Activated naive CD4-positive, alpha-beta T cell treated with anti-CD3 and anti-CD28 coated beads for 36 hours (primary cell): ENCODE measurements around the gene USP36. TPM values are rescaled to one million over a fixed set of nuclear protein-coding genes. Genes with fewer than 3 reads are reported as not detected.
"Not testable (repeated sequence)": the region's sequence is repeated elsewhere in the genome, so short reads cannot be mapped to it uniquely, and the experiment has no call there.

Source experiments
- CTCF ChIA-PET: fragments of 350-600 bp; sonication (Branson Sonifier 250); formaldehyde crosslinking; loops from one replicate; lab custom pipeline; 2021; ENCODE audit warnings: antibody characterized with exemption; lab: Charles Lee
- DNase-seq: peaks from one replicate; pipeline ENCODE4 v3.0.0-alpha.2; 2020
- H3K27ac Mint-ChIP-seq: one replicate; pipeline ENCODE4 v1.8.0; 2021; ENCODE audit warnings: mild to moderate bottlenecking, mixed read lengths
- H3K27me3 Mint-ChIP-seq: one replicate; pipeline ENCODE4 v1.8.0; 2021; ENCODE audit warnings: low read depth, mixed read lengths
- H3K36me3 Mint-ChIP-seq: one replicate; pipeline ENCODE4 v1.8.0; 2021; ENCODE audit warnings: low read depth, mixed read lengths
- H3K4me1 Mint-ChIP-seq: one replicate; pipeline ENCODE4 v1.8.0; 2021; ENCODE audit warnings: low read depth, mixed read lengths
- H3K4me3 Mint-ChIP-seq: one replicate; pipeline ENCODE4 v1.8.0; 2021; ENCODE audit warnings: mild to moderate bottlenecking, moderate library complexity, mixed read lengths
- H3K9me3 Mint-ChIP-seq: one replicate; pipeline ENCODE4 v1.8.0; 2021; ENCODE audit warnings: mixed read lengths
- intact Hi-C: fragments of 100-400 bp; cut with micrococcal nuclease; formaldehyde crosslinking; loops from one replicate; pipeline ENCODE4 v1.15.1; 2023
- total RNA-seq, 2 experiments: library from RNA; stranded (reverse); gene quantifications; one replicate each; pipeline ENCODE4 v1.2.3, GENCODE V29; 2021

USP36 gene
- 10 to 100 TPM; 65.3 to 68.7 TPM for total RNA-seq

GRCh38 chr17:78840780-78841611 lies at the start of gene USP36:
TSS of gene USP36 (minus strand) at chr17:78840814. CDS start at chr17:78836363, 4,451 bp downstream.
- H3K27me3 Mint-ChIP-seq: no peaks in the 10 kb centered on the region
- peak within 1 kb of the TSS; percentile 96 for H3K4me3 Mint-ChIP-seq
- intact Hi-C loops: loop anchor here (1.0 to 5.0 kb wide), 6 partner anchors 22 to 714 kb away; partner anchors contain the start of genes CYTH1, SOCS3 and TMC6
- peaks cover 44% of the 10 kb centered on the region for H3K4me1 Mint-ChIP-seq
- no peaks in the 10 kb centered on the region for H3K9me3 Mint-ChIP-seq
- peaks cover 27% of the 10 kb centered on the region for H3K36me3 Mint-ChIP-seq
- DNase-seq: peak; percentile 100
- CTCF ChIA-PET: interaction anchor here (0.6 to 1.2 kb wide), 3 partner anchors 22 to 141 kb away, joined by 3 to 4 read pairs (median 3); no protein-coding TSS in a partner anchor
- peak within 1 kb of the TSS; percentile 93 for H3K27ac Mint-ChIP-seq

- H3K36me3 Mint-ChIP-seq, H3K27ac Mint-ChIP-seq, H3K4me3 Mint-ChIP-seq, intact Hi-C loops, H3K9me3 Mint-ChIP-seq, DNase-seq, H3K27me3 Mint-ChIP-seq: not testable (repeated sequence)
- CTCF ChIA-PET: interaction anchor here (0.6 to 2.1 kb wide), 3 partner anchors 24 to 81 kb away, joined by 3 to 11 read pairs (median 7); no protein-coding TSS in a partner anchor
- H3K4me1 Mint-ChIP-seq: peaks cover 30% of the 10 kb centered on the region
These were observed 49.5 kb upstream of the USP36 start for GRCh38 chr17:78890096-78890495.

GRCh38 chr17:78889531-78889930 lies 48.9 kb upstream of the USP36 start:
- Mint-ChIP-seq H3K27ac (no peak overlapping the region), H3K27me3 (no peaks in the 10 kb centered on the region)

GRCh38 chr17:78888941-78889518 lies 48.4 kb upstream of the USP36 start:
- Mint-ChIP-seq H3K4me1 (peaks cover 30% of the 10 kb centered on the region), H3K36me3 (no peaks in the 10 kb centered on the region), H3K27ac (no peak overlapping the region), H3K4me3 (no peak overlapping the region), H3K27me3 (no peaks in the 10 kb centered on the region), H3K9me3 (no peaks in the 10 kb centered on the region)
- no peak for DNase-seq
- intact Hi-C loops: no loop called here
- CTCF ChIA-PET: interaction anchor here (0.6 to 1.5 kb wide), 2 partner anchors 23 to 97 kb away, joined by 3 to 4 read pairs; no protein-coding TSS in a partner anchor

More at GRCh38 chr17:78889531-78889930, 48.9 kb upstream of the USP36 start:
- Mint-ChIP-seq H3K4me3 (no peak overlapping the region), H3K4me1 (peaks cover 30% of the 10 kb centered on the region), H3K36me3 (no peaks in the 10 kb centered on the region), H3K9me3 (no peaks in the 10 kb centered on the region)
- DNase-seq: peak; percentile 49
- intact Hi-C loops: no loop called here
- CTCF ChIA-PET: interaction anchor here (0.6 to 2.1 kb wide), 3 partner anchors 24 to 96 kb away, joined by 3 to 11 read pairs (median 4); no protein-coding TSS in a partner anchor

GRCh38 chr17:78886954-78887353 lies 46.3 kb upstream of the USP36 start:
- intact Hi-C loops: no loop called here
- H3K9me3 Mint-ChIP-seq: no peaks in the 10 kb centered on the region
- no peak for DNase-seq
- H3K4me1 Mint-ChIP-seq: peaks cover 36% of the 10 kb centered on the region
- H3K36me3 Mint-ChIP-seq: no peaks in the 10 kb centered on the region
- H3K4me3 Mint-ChIP-seq: no peak overlapping the region
- H3K27ac Mint-ChIP-seq: no peak overlapping the region
- no peaks in the 10 kb centered on the region for H3K27me3 Mint-ChIP-seq
- CTCF ChIA-PET: interaction anchor here (0.6 to 0.7 kb wide), 2 partner anchors 21 to 679 kb away, joined by 3 to 4 read pairs; no protein-coding TSS in a partner anchor

- CTCF ChIA-PET: interaction anchor here (0.8 kb wide), 1 partner anchor 20 kb away, joined by 5 read pairs; no protein-coding TSS in a partner anchor
- H3K27ac Mint-ChIP-seq: no peak overlapping the region
- H3K36me3 Mint-ChIP-seq: no peaks in the 10 kb centered on the region
- DNase-seq: no peak
- no peaks in the 10 kb centered on the region for H3K27me3 Mint-ChIP-seq
- H3K4me3 Mint-ChIP-seq: no peak overlapping the region
- no peaks in the 10 kb centered on the region for H3K9me3 Mint-ChIP-seq
- peaks cover 28% of the 10 kb centered on the region for H3K4me1 Mint-ChIP-seq
- intact Hi-C loops: no loop called here
These were observed 45.3 kb upstream of the USP36 start for GRCh38 chr17:78885956-78886355.

GRCh38 chr17:78884876-78885667 lies 44.5 kb upstream of the USP36 start:
- CTCF ChIA-PET: interaction anchor here (0.8 kb wide), 1 partner anchor 19 kb away, joined by 5 read pairs; no protein-coding TSS in a partner anchor
- Mint-ChIP-seq H3K27me3 (no peaks in the 10 kb centered on the region), H3K27ac (no peak overlapping the region), H3K36me3 (no peaks in the 10 kb centered on the region), H3K9me3 (no peaks in the 10 kb centered on the region), H3K4me3 (no peak overlapping the region), H3K4me1 (peaks cover 22% of the 10 kb centered on the region)
- no peak for DNase-seq
- intact Hi-C loops: no loop called here

GRCh38 chr17:78884148-78884825 lies 43.7 kb upstream of the USP36 start:
- intact Hi-C loops: no loop called here
- Mint-ChIP-seq H3K36me3 (no peaks in the 10 kb centered on the region), H3K9me3 (no peaks in the 10 kb centered on the region), H3K27me3 (no peaks in the 10 kb centered on the region), H3K4me3 (no peak overlapping the region), H3K27ac (no peak overlapping the region), H3K4me1 (peaks cover 21% of the 10 kb centered on the region)
- DNase-seq: no peak
- CTCF ChIA-PET: no interaction called here

GRCh38 chr17:78883533-78884131 lies 43.0 kb upstream of the USP36 start:
- H3K36me3 Mint-ChIP-seq: no peaks in the 10 kb centered on the region
- H3K27me3 Mint-ChIP-seq: no peaks in the 10 kb centered on the region
- no peak for DNase-seq
- H3K4me1 Mint-ChIP-seq: peaks cover 21% of the 10 kb centered on the region
- intact Hi-C loops: no loop called here
- H3K9me3 Mint-ChIP-seq: no peaks in the 10 kb centered on the region
- H3K4me3 Mint-ChIP-seq: no peak overlapping the region
- CTCF ChIA-PET: no interaction called here
- no peak overlapping the region for H3K27ac Mint-ChIP-seq

GRCh38 chr17:78883089-78883532 lies 42.5 kb upstream of the USP36 start:
- DNase-seq: no peak
- H3K4me1 Mint-ChIP-seq: peaks cover 25% of the 10 kb centered on the region
- no peaks in the 10 kb centered on the region for H3K27me3 Mint-ChIP-seq
- no peaks in the 10 kb centered on the region for H3K9me3 Mint-ChIP-seq
- H3K4me3 Mint-ChIP-seq: no peak overlapping the region
- intact Hi-C loops: no loop called here
- CTCF ChIA-PET: no interaction called here
- no peak overlapping the region for H3K27ac Mint-ChIP-seq
- no peaks in the 10 kb centered on the region for H3K36me3 Mint-ChIP-seq

- no peak overlapping the region for H3K27ac Mint-ChIP-seq
- H3K4me1 Mint-ChIP-seq: peaks cover 25% of the 10 kb centered on the region
- H3K4me3 Mint-ChIP-seq: no peak overlapping the region
- intact Hi-C loops: no loop called here
- no peak for DNase-seq
- CTCF ChIA-PET: no interaction called here
- H3K36me3 Mint-ChIP-seq: no peaks in the 10 kb centered on the region
- H3K9me3 Mint-ChIP-seq: no peaks in the 10 kb centered on the region
- H3K27me3 Mint-ChIP-seq: no peaks in the 10 kb centered on the region
These were observed 42.0 kb upstream of the USP36 start for GRCh38 chr17:78882540-78883088.
